GM12878 (cell line): ENCODE results near the gene CTNNBL1.

ENCODE experiments used
- CREM ChIP-seq: IDR thresholded peaks from 2 replicates; pipeline ENCODE4 v1.6.1; 2014; ENCODE audit warnings: antibody characterized with exemption, low read depth
- GABPA ChIP-seq: IDR thresholded peaks from 2 replicates; pipeline ENCODE4 v1.6.1; 2014; ENCODE audit warnings: antibody characterized with exemption, low read depth, mild to moderate bottlenecking, inconsistent platforms
- POLR2A ChIP-seq: IDR thresholded peaks from 2 replicates; pipeline ENCODE4 v1.6.1; 2011; ENCODE audit warnings: low read depth, mild to moderate bottlenecking, low read length
- POLR2AphosphoS5 ChIP-seq: IDR thresholded peaks from 2 replicates; pipeline ENCODE4 v1.6.1; 2011; ENCODE audit warnings: mild to moderate bottlenecking, low read length, inconsistent platforms
- TCF12 ChIP-seq: IDR thresholded peaks from 2 replicates; pipeline ENCODE4 v1.6.1; 2011; ENCODE audit warnings: low read depth, mild to moderate bottlenecking, low read length
- TF ChIP-seq, protein P1 (sequence below), 3 experiments: IDR thresholded peaks in 2 of 3; conservative IDR thresholded peaks in 1 of 3; 2 replicates each; pipeline ENCODE4 v1.5.1; 2011; ENCODE audit warnings: low read depth in 3 of 3, low read length in 3 of 3, mild to moderate bottlenecking in 3 of 3, control low read depth in 2 of 3, moderate library complexity in 2 of 3, inconsistent platforms in 1 of 3, mixed read lengths in 1 of 3; ENCODE audit not compliant: control insufficient read depth in 2 of 3, insufficient read depth in 1 of 3; ENCODE audit errors: extremely low read depth in 1 of 3
- TF ChIP-seq, protein P2 (sequence below): IDR thresholded peaks from 2 replicates; pipeline ENCODE4 v1.6.1; 2011; ENCODE audit warnings: low read depth, mild to moderate bottlenecking, low read length, moderate library complexity, borderline replicate concordance; ENCODE audit errors: extremely low read depth
- TF ChIP-seq, protein P3 (sequence below): fragments of 450-650 bp; IDR thresholded peaks from 2 replicates; pipeline ENCODE4 v1.6.1; 2017; ENCODE audit warnings: mild to moderate bottlenecking, moderate library complexity
- TF ChIP-seq, protein P4 (sequence below): fragments of 450-650 bp; IDR thresholded peaks from 2 replicates; pipeline ENCODE4 v1.6.1; 2014; ENCODE audit warnings: mild to moderate bottlenecking

DNA sequence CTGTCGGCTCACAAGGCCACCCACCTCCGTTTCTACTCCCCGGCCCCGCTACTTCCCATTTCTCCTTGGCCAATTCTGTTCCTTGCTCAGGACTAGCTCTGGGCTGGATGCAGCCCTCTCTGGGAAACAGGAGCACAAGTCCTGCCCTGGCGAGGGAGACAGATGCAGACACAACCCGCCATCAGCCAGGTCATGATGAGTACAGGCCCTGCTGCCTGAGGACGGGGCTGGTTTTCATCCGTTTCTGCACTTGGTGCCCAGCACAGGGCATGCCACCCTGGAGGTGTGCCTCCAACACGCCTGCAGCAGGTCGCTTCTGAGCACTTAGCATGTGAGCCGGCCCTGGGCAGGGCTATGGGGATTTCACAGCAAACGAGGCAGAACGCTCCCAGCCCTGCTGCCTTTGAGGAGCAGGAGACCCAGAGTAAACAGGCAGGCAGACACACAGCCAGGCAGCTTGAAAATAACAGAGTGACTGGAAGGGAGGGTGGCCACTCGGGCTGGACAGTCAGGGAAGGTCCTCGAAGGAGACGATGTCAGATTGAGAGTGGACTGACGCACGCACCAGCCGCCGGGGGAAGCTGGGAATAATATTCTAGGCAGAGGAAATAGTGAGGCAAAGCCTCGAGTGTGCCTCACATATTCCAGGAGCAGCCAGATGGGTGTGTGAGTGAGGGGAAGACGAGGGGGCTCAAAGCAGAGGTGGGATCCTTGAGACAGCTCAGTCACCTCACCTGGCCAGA lies 187.9 kb downstream of the CTNNBL1 start:
- TF ChIP-seq, protein P1, sequence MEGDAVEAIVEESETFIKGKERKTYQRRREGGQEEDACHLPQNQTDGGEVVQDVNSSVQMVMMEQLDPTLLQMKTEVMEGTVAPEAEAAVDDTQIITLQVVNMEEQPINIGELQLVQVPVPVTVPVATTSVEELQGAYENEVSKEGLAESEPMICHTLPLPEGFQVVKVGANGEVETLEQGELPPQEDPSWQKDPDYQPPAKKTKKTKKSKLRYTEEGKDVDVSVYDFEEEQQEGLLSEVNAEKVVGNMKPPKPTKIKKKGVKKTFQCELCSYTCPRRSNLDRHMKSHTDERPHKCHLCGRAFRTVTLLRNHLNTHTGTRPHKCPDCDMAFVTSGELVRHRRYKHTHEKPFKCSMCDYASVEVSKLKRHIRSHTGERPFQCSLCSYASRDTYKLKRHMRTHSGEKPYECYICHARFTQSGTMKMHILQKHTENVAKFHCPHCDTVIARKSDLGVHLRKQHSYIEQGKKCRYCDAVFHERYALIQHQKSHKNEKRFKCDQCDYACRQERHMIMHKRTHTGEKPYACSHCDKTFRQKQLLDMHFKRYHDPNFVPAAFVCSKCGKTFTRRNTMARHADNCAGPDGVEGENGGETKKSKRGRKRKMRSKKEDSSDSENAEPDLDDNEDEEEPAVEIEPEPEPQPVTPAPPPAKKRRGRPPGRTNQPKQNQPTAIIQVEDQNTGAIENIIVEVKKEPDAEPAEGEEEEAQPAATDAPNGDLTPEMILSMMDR (IDR thresholded peaks at IDR 0.05 in 2 of 3, conservative IDR thresholded peaks at IDR 0.05 in 1 of 3; ENCODE audit: control insufficient read depth in 2 of 3, extremely low read depth in 1 of 3, insufficient read depth in 1 of 3, low read depth in 3 of 3, low read length in 3 of 3) = no peak
- TF ChIP-seq, protein P2, sequence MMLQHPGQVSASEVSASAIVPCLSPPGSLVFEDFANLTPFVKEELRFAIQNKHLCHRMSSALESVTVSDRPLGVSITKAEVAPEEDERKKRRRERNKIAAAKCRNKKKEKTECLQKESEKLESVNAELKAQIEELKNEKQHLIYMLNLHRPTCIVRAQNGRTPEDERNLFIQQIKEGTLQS = no peak
- TF ChIP-seq POLR2A = no peak
- TF ChIP-seq, protein P3, sequence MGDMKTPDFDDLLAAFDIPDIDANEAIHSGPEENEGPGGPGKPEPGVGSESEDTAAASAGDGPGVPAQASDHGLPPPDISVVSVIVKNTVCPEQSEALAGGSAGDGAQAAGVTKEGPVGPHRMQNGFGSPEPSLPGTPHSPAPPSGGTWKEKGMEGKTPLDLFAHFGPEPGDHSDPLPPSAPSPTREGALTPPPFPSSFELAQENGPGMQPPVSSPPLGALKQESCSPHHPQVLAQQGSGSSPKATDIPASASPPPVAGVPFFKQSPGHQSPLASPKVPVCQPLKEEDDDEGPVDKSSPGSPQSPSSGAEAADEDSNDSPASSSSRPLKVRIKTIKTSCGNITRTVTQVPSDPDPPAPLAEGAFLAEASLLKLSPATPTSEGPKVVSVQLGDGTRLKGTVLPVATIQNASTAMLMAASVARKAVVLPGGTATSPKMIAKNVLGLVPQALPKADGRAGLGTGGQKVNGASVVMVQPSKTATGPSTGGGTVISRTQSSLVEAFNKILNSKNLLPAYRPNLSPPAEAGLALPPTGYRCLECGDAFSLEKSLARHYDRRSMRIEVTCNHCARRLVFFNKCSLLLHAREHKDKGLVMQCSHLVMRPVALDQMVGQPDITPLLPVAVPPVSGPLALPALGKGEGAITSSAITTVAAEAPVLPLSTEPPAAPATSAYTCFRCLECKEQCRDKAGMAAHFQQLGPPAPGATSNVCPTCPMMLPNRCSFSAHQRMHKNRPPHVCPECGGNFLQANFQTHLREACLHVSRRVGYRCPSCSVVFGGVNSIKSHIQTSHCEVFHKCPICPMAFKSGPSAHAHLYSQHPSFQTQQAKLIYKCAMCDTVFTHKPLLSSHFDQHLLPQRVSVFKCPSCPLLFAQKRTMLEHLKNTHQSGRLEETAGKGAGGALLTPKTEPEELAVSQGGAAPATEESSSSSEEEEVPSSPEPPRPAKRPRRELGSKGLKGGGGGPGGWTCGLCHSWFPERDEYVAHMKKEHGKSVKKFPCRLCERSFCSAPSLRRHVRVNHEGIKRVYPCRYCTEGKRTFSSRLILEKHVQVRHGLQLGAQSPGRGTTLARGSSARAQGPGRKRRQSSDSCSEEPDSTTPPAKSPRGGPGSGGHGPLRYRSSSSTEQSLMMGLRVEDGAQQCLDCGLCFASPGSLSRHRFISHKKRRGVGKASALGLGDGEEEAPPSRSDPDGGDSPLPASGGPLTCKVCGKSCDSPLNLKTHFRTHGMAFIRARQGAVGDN = no peak
- TF ChIP-seq GABPA = no peak
- TF ChIP-seq, protein P4, sequence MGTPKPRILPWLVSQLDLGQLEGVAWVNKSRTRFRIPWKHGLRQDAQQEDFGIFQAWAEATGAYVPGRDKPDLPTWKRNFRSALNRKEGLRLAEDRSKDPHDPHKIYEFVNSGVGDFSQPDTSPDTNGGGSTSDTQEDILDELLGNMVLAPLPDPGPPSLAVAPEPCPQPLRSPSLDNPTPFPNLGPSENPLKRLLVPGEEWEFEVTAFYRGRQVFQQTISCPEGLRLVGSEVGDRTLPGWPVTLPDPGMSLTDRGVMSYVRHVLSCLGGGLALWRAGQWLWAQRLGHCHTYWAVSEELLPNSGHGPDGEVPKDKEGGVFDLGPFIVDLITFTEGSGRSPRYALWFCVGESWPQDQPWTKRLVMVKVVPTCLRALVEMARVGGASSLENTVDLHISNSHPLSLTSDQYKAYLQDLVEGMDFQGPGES = no peak
- no peak for TF ChIP-seq CREM
- no peak for TF ChIP-seq POLR2AphosphoS5
- TF ChIP-seq TCF12 = no peak
